PC-9 (cell line): Measurements from ENCODE around the gene FAM83G. TPM values are rescaled to one million over a fixed set of nuclear protein-coding genes. Genes with fewer than 3 reads are reported as not detected.

ENCODE experiments used
- BruUV-seq: library from RNA; stranded (reverse); fragments of 400-500 nt; replicated peaks from 2 replicates; lab custom pipeline; 2021; lab: Mats Ljungman, UMichigan
- CTCF ChIA-PET: fragments of 300-600 bp; sonication (Branson Sonifier 250); formaldehyde crosslinking; loops from one replicate; lab custom pipeline; 2022; ENCODE audit warnings: antibody characterized with exemption; lab: Charles Lee
- POLR2A ChIA-PET: fragments of 300-600 bp; sonication (Branson Sonifier 250); formaldehyde crosslinking; loops from one replicate; lab custom pipeline; 2022; ENCODE audit warnings: antibody characterized with exemption; ENCODE audit not compliant: unreplicated experiment; lab: Charles Lee
- DNase-seq, 2 experiments: peaks; one replicate each; pipeline versions ENCODE4 v3.0.0 to v3.0.0-alpha.2; 2015 to 2022; ENCODE audit warnings: mixed read lengths in 1 of 2
- H2AFZ ChIP-seq: fragments of 200-600 bp; sonication (generic); 2 replicates; pipeline ENCODE4 v1.8.1; 2017; ENCODE audit warnings: antibody characterized with exemption
- H3F3A ChIP-seq: fragments of 200-600 bp; sonication (generic); 2 replicates; pipeline ENCODE4 v1.8.1; 2017; ENCODE audit warnings: antibody characterized with exemption, mild to moderate bottlenecking, low read depth; ENCODE audit not compliant: insufficient read depth
- H3K27ac ChIP-seq: fragments of 200-600 bp; sonication (generic); 2 replicates; pipeline ENCODE4 v1.6.1; 2016; ENCODE audit warnings: mixed run types
- H3K27me3 ChIP-seq: fragments of 200-600 bp; sonication (generic); 2 replicates; pipeline ENCODE4 v1.6.1; 2016; ENCODE audit warnings: low read depth, mixed run types; ENCODE audit not compliant: insufficient read depth
- H3K36me3 ChIP-seq: fragments of 200-600 bp; sonication (generic); 2 replicates; pipeline ENCODE4 v1.6.1; 2016; ENCODE audit warnings: low read depth, mixed run types
- H3K4me1 ChIP-seq: fragments of 200-600 bp; sonication (generic); replicated peaks from 2 replicates; pipeline ENCODE4 v1.6.1; 2016; ENCODE audit warnings: mixed run types; ENCODE audit not compliant: insufficient read depth
- H3K4me2 ChIP-seq: fragments of 200-600 bp; sonication (generic); 2 replicates; pipeline ENCODE4 v1.6.1; 2017; ENCODE audit warnings: mixed run types
- H3K4me3 ChIP-seq: fragments of 200-600 bp; sonication (generic); 2 replicates; pipeline ENCODE4 v1.6.1; 2016; ENCODE audit warnings: mixed run types
- H3K79me2 ChIP-seq: fragments of 200-600 bp; sonication (generic); 2 replicates; pipeline ENCODE4 v1.6.1; 2017; ENCODE audit warnings: low read depth, mixed run types
- H3K9me2 ChIP-seq: fragments of 200-600 bp; sonication (generic); 2 replicates; pipeline ENCODE4 v1.8.1; 2017; ENCODE audit warnings: mild to moderate bottlenecking; ENCODE audit not compliant: insufficient read depth
- H3K9me3 ChIP-seq: fragments of 200-600 bp; sonication (generic); 2 replicates; pipeline ENCODE4 v1.8.1; 2016; ENCODE audit warnings: low read depth; ENCODE audit not compliant: insufficient read depth
- H4K20me1 ChIP-seq: fragments of 200-600 bp; sonication (generic); 2 replicates; pipeline ENCODE4 v1.8.1; 2017; ENCODE audit not compliant: insufficient read depth
- EZH2 ChIP-seq: fragments of 200-600 bp; sonication (generic); IDR thresholded peaks from 2 replicates; pipeline ENCODE4 v1.8.0; 2017; ENCODE audit warnings: antibody characterized with exemption, low read depth
- intact Hi-C: fragments of 100-400 bp; cut with micrococcal nuclease; formaldehyde crosslinking; loops from one replicate; pipeline ENCODE4 v1.10.0; 2022; ENCODE audit not compliant: unreplicated experiment
- total RNA-seq: library from RNA; stranded (reverse); gene quantifications from 2 replicates; pipeline ENCODE4 v1.2.3, GENCODE V29; 2021
- TF ChIP-seq, protein P1 (sequence below): fragments of 200-600 bp; sonication (generic); conservative IDR thresholded peaks from 2 replicates; pipeline ENCODE4 v1.6.1; 2017; ENCODE audit warnings: mixed run types, antibody characterized with exemption, mild to moderate bottlenecking, moderate library complexity

The FAM83G gene
- total RNA-seq, 1 experiment from 2014 or later: 30.2 TPM

DNA sequence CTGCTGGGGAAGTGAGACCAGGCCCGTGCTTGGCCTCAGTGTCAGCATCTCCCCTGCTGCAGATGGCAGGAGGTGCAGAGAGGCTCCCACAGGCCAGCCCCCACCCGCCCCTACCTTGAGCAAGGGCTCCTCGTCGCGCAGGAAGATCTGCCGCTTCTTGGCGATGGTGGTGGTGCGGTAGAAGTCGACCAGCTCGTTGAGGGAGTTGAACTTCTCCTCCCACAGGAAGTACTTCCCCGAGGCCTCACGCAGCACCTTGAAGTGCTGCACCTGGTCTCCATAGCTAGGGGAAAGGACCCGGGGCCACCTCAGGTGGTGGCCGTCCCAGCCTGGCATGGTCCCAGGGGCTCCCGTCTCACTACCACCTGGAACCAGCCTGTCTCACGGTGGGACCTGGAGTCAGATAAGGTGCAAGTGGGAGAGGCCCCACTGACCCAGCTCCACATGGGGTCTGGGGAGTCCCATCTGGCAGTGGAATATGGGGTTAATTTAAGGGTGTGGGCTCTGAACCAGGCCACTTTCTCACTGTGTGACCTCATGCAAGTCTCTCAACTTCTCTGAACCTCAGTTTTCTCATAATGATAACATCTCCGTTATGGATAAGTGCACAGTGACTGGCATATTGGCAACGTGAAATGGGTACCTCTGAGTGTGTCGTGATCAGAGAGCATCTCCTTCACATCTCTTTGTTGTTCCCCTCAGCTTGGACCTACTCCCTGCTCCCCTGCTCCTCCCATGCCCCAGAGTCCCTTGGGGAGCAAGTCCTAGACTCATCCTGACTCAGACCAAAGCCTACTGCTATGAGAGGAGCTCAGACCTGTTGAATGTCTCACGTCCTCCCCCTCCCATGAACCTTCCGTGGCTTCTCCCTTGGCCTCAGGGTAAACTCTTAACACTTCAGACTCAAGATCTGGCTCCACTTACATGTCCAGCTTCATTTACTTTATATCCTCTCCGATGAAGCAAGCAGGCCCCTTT, 19.8 kb upstream of the FAM83G start:
- intact Hi-C loops: no loop called here
- ChIA-PET CTCF (interaction anchor here (0.8 kb wide), 1 partner anchor 63 kb away, joined by 8 read pairs; no protein-coding TSS in a partner anchor), POLR2A (interaction anchor here (1.0 kb wide), 1 partner anchor 24 kb away, joined by 4 read pairs; no protein-coding TSS in a partner anchor)
- no peak overlapping the region for H2AFZ ChIP-seq
- no peaks in the 10 kb centered on the region for H3K27me3 ChIP-seq
- H3K4me1 ChIP-seq: no peaks in the 10 kb centered on the region
- no peak overlapping the region for H3K27ac ChIP-seq
- BruUV-seq: TSS peak; percentile 25
- H4K20me1 ChIP-seq: no peaks in the 10 kb centered on the region
- no peak overlapping the region for H3K4me2 ChIP-seq
- H3K9me3 ChIP-seq: no peaks in the 10 kb centered on the region
- H3K9me2 ChIP-seq: no peaks in the 10 kb centered on the region
- H3F3A ChIP-seq: peaks cover 15% of the 10 kb centered on the region; the same call in 1 of the 2 replicates
- no peaks in the 10 kb centered on the region for H3K36me3 ChIP-seq
- no peak overlapping the region for H3K4me3 ChIP-seq
- TF ChIP-seq, protein P1, sequence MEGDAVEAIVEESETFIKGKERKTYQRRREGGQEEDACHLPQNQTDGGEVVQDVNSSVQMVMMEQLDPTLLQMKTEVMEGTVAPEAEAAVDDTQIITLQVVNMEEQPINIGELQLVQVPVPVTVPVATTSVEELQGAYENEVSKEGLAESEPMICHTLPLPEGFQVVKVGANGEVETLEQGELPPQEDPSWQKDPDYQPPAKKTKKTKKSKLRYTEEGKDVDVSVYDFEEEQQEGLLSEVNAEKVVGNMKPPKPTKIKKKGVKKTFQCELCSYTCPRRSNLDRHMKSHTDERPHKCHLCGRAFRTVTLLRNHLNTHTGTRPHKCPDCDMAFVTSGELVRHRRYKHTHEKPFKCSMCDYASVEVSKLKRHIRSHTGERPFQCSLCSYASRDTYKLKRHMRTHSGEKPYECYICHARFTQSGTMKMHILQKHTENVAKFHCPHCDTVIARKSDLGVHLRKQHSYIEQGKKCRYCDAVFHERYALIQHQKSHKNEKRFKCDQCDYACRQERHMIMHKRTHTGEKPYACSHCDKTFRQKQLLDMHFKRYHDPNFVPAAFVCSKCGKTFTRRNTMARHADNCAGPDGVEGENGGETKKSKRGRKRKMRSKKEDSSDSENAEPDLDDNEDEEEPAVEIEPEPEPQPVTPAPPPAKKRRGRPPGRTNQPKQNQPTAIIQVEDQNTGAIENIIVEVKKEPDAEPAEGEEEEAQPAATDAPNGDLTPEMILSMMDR: no peak
- no peak for TF ChIP-seq EZH2
- no peaks in the 10 kb centered on the region for H3K79me2 ChIP-seq
- peak in 1 of 2 experiments; percentile 34 for DNase-seq

DNA sequence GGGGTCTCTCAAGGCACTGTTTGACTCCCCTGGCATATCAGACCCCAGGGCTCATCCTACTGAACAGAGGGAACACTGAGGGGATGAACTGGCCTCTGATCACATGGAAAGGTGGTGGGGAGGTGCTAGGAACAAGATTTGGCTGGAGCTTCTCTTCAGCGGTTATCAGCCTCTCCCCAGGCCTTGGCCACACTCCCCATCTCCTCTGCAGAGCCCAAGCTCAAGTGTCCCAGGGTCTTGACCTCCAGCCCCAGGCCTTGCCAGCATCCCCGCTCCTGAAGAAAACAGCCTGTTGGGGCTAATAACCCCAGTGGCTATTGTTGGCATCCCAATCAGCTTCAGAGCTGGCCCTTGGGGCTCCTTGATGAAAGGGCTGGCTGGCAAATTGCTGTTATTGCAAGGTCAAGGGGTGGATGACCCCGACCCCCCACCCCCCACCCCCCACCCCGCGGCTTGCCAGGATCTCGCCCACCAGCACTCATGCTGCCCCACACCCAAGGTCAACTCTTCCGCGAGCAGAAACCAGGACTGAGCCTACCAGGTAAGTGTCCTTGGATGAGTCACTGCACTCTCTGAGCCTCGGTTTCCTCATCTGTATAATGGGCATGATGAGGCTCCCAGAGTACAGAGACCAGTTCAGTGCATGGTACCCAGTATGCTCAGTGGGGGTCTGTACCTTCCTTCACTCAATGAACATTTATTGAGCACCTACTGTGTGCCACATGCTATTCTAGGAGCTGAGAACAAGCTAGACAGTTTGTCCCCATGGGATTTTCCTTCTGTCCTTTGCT, 18.8 kb upstream of the FAM83G start:
- Histone ChIP-seq H3K9me3 (no peaks in the 10 kb centered on the region), H3F3A (peaks cover 15% of the 10 kb centered on the region; the same call in 1 of the 2 replicates), H3K4me3 (no peak overlapping the region), H3K79me2 (no peaks in the 10 kb centered on the region), H3K4me1 (no peaks in the 10 kb centered on the region), H3K9me2 (no peaks in the 10 kb centered on the region), H3K36me3 (no peaks in the 10 kb centered on the region), H4K20me1 (no peaks in the 10 kb centered on the region), H3K27ac (no peak overlapping the region), H2AFZ (no peak overlapping the region), H3K27me3 (peaks cover 3% of the 10 kb centered on the region; the same call in 1 of the 2 replicates), H3K4me2 (no peak overlapping the region)
- BruUV-seq: no TSS peak
- intact Hi-C loops: no loop called here
- TF ChIP-seq, protein P1: no peak
- no peak for DNase-seq
- CTCF ChIA-PET: interaction anchor here (0.8 kb wide), 1 partner anchor 68 kb away, joined by 3 read pairs; no protein-coding TSS in a partner anchor
- POLR2A ChIA-PET: no interaction called here

DNA sequence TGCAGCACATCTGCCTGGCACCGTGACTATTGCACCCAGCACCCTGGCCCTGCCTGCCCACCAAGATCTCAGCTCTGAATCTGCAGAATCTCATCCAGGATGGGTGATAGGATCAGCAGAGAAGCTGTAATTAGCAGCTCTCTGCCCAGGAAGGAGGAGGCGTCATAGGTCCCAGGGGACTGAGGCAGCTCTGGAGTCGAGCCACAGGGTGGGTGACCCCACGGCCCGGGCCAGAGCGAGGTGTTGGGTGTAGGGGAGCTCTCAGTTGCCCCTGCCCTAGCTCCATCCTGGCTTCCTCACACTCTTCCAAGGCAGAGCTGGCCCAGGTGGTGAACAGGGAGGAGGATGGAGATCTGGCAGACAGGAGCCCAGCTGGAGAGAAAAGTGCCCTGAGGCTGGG, 18.2 kb upstream of the FAM83G start:
- Histone ChIP-seq H4K20me1 (no peaks in the 10 kb centered on the region), H3K4me3 (no peak overlapping the region), H3K27ac (no peak overlapping the region), H3K4me2 (no peak overlapping the region), H3F3A (peaks cover 15% of the 10 kb centered on the region; the same call in 1 of the 2 replicates), H3K36me3 (no peaks in the 10 kb centered on the region), H3K27me3 (peaks cover 3% of the 10 kb centered on the region; the same call in 1 of the 2 replicates), H3K9me3 (no peaks in the 10 kb centered on the region), H3K79me2 (no peaks in the 10 kb centered on the region), H3K9me2 (no peaks in the 10 kb centered on the region), H3K4me1 (no peaks in the 10 kb centered on the region), H2AFZ (no peak overlapping the region)
- intact Hi-C loops: no loop called here
- ChIA-PET POLR2A (no interaction called here), CTCF (interaction anchor here (0.8 kb wide), 1 partner anchor 68 kb away, joined by 3 read pairs; no protein-coding TSS in a partner anchor)
- DNase-seq: no peak
- no TSS peak for BruUV-seq
- TF ChIP-seq EZH2: no peak
- TF ChIP-seq, protein P1: no peak
